Peyer's patch (tissue), 4 donors: ENCODE measurements around the gene PEX11G. TPM values are rescaled to one million over a fixed set of nuclear protein-coding genes. Genes with fewer than 3 reads are reported as not detected.

Experiments
- DNase-seq, 3 donors: peaks; one replicate each; pipeline ENCODE4 v3.0.0-alpha.2; 2017 to 2019
- H3K27ac ChIP-seq, 4 donors: fragments of 200-600 bp; sonication (generic); one replicate each; pipeline ENCODE4 v1.5.1; 2016 to 2019
- H3K27me3 ChIP-seq, 2 donors: fragments of 200-600 bp; sonication (generic); one replicate each; pipeline ENCODE4 v1.5.1; 2019
- H3K36me3 ChIP-seq, 3 donors: fragments of 200-600 bp; sonication (generic); one replicate each; pipeline ENCODE4 v1.5.1; 2016 to 2019
- H3K4me1 ChIP-seq, 4 donors: fragments of 200-600 bp; sonication (generic); one replicate each; pipeline ENCODE4 v1.5.1; 2016 to 2019
- H3K4me3 ChIP-seq, 4 donors: fragments of 200-600 bp; sonication (generic); 1 replicate in 3 of 4; 2 replicates in 1 of 4; pipeline ENCODE4 v1.5.1; 2016 to 2019; ENCODE audit warnings: mild to moderate bottlenecking in 1 of 4
- H3K9me3 ChIP-seq, 4 donors: fragments of 200-600 bp; sonication (generic); one replicate each; pipeline ENCODE4 v1.5.1; 2016 to 2019; ENCODE audit warnings: mild to moderate bottlenecking in 1 of 4
- CTCF ChIP-seq, 6 experiments: fragments of 450-650 bp in 4 of 6; fragments of 200-600 bp in 2 of 6; sonication (generic) in 1 of 6; IDR thresholded peaks; one replicate each; pipeline ENCODE4 v1.5.1; 2017 to 2019; ENCODE audit warnings: antibody characterized with exemption in 6 of 6, mild to moderate bottlenecking in 3 of 6, moderate library complexity in 1 of 6
- POLR2A ChIP-seq, 2 donors: fragments of 450-650 bp; IDR thresholded peaks; one replicate each; pipeline ENCODE4 v1.5.1; 2017; ENCODE audit warnings: antibody characterized with exemption in 2 of 2, mild to moderate bottlenecking in 2 of 2, moderate library complexity in 2 of 2
- total RNA-seq, 4 donors: library from RNA; depleted of rRNA; stranded (reverse); fragments of >200 nt; gene quantifications; one replicate each; pipeline ENCODE4 v1.1.0, GENCODE V29; 2016

The PEX11G gene
- total RNA-seq, 4 donors from 2014 or later = 8.2 to 14.3 (median 10.3) TPM; not detected in 1

DNA sequence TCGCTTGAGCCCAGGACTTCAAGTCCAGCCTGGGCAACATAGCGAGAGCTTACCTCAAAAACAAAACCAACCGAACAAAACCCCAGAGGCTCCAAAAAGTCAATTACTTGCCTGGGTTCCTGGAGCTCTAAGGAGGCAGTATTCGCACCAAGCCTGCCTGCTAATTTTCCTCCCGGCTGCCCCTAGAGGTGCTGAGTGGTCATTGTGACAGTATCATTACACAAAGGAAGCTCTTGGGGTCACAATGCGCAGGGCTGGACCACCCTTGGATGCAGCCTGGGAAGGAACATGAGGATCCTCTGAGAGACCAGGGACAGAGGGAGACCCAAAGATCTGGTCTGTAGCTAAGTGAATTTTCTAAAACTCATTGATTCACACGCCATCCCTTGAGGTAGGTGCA lies 8.5 kb upstream of the PEX11G start:
- Histone ChIP-seq H3K27me3 (no peaks in the 10 kb centered on the region), H3K9me3 (no peaks in the 10 kb centered on the region), H3K4me1 (peaks cover 0 to 24% (median 3%) of the 10 kb centered on the region in 4 donors), H3K36me3 (no peaks in the 10 kb centered on the region), H3K4me3 (no peak overlapping the region), H3K27ac (no peak overlapping the region)
- DNase-seq = no peak
- peak in 4 of 6 experiments; percentile 7 to 38 (median 34) for TF ChIP-seq CTCF (IDR thresholded peaks at IDR 0.05)
- TF ChIP-seq POLR2A (IDR thresholded peaks at IDR 0.05) = no peak

DNA sequence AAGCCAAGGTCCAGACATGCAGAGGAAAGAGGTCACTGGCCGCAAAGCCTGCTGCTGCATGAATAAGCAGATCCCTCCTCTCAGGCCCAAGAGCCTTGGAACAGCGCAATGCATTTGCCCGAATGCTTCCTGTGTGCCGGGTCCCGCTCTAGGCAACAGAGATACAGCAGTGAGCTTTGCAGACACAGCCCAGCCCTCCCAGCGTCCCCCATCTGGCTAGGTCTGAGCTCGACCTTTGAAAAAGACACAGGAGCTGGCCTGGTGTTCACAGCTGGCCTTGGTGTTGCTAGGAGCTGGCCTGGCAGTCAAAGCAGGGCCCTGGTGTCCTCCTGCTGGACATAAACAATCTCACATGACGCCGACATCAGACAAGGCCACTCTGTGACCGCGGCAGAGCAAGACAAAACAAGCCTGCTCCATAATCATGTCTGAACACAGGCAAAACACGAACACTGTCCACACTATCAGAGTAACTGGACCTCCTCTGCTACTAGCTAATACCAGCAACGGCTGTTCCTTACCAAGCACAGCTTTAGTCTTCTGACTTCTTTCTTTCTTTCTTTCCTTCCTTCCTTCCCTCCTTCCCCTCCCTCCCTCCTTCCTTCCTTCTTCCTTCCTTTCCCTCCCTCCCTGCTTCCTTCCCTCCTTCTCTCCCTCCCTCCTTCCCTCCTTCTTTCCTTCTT lies 5.7 kb upstream of the PEX11G start:
- H3K9me3 ChIP-seq = no peaks in the 10 kb centered on the region
- peak overlapping the region; percentile 20 to 83 (median 64) for H3K27ac ChIP-seq
- no peak for DNase-seq
- H3K27me3 ChIP-seq = no peaks in the 10 kb centered on the region
- H3K36me3 ChIP-seq = no peaks in the 10 kb centered on the region
- H3K4me1 ChIP-seq = peaks cover 0 to 11% (median 0%) of the 10 kb centered on the region in 4 donors
- no peak overlapping the region for H3K4me3 ChIP-seq
- TF ChIP-seq CTCF (IDR thresholded peaks at IDR 0.05) = peak in 3 of 6 experiments; percentile 7 to 28 (median 21)
- no peak for TF ChIP-seq POLR2A (IDR thresholded peaks at IDR 0.05)

DNA sequence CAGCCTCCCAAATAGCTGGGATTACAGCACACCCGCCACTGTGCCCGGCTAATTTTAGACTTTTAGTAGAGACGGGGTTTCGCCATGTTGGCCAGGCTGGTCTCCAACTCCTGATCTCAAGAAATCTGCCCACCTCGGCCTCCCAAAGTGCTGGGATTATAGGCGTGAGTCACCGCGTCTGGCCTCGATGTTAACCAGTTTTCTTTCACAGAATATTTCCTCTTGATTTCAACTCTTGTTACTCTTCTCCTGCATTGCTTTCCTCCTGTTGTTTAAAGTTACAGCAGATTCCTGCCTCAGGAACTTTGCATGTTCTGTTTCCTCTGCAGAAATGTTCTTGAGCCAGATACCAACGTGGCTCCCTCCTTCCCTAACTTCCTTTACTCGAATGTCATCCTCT lies 3.7 kb upstream of the PEX11G start:
- Histone ChIP-seq H3K36me3 (no peaks in the 10 kb centered on the region), H3K4me1 (peaks cover 0 to 19% (median 0%) of the 10 kb centered on the region in 4 donors), H3K4me3 (no peak overlapping the region), H3K9me3 (no peaks in the 10 kb centered on the region), H3K27ac (peak overlapping the region in 1 of 4 donors; percentile 8), H3K27me3 (no peaks in the 10 kb centered on the region)
- DNase-seq = no peak
- no peak for TF ChIP-seq POLR2A (IDR thresholded peaks at IDR 0.05)
- no peak for TF ChIP-seq CTCF (IDR thresholded peaks at IDR 0.05)

- H3K9me3 ChIP-seq = no peaks in the 10 kb centered on the region
- H3K4me3 ChIP-seq = no peak overlapping the region
- TF ChIP-seq POLR2A (IDR thresholded peaks at IDR 0.05) = no peak
- no peak for TF ChIP-seq CTCF (IDR thresholded peaks at IDR 0.05)
- H3K4me1 ChIP-seq = peaks cover 0 to 19% (median 0%) of the 10 kb centered on the region in 4 donors
- no peak for DNase-seq
- no peaks in the 10 kb centered on the region for H3K36me3 ChIP-seq
- H3K27ac ChIP-seq = no peak overlapping the region
- no peaks in the 10 kb centered on the region for H3K27me3 ChIP-seq
These were observed 3.3 kb upstream of the PEX11G start for GRCh38 chr19:7492142-7492541.

GRCh38 chr19:7489609-7490044 lies 792 bp upstream of the PEX11G start:
- Histone ChIP-seq H3K36me3 (no peaks in the 10 kb centered on the region), H3K9me3 (no peaks in the 10 kb centered on the region), H3K4me3 (peak overlapping the region in 2 of 4 donors; percentile 64 to 75), H3K27me3 (no peaks in the 10 kb centered on the region), H3K4me1 (peaks cover 0 to 14% (median 0%) of the 10 kb centered on the region in 4 donors), H3K27ac (peak overlapping the region; percentile 65 to 93 (median 79))
- TF ChIP-seq POLR2A (IDR thresholded peaks at IDR 0.05) = no peak
- TF ChIP-seq CTCF (IDR thresholded peaks at IDR 0.05) = peak in 3 of 6 experiments; percentile 20 to 40 (median 28)
- DNase-seq = peak in 1 of 3 donors; percentile 77
